ENCODE results near the gene TOGARAM1.
A peak's percentile ranks its signal among the peaks of the same experiment; 100 is the strongest.

TOGARAM1 gene

GRCh38 chr14:45084946-45085346 lies 123.0 kb downstream of the TOGARAM1 start:
- peak; percentile 8 for DNase-seq (ENCODE audit: low spot score)

GRCh38 chr14:45089813-45090212 lies 127.8 kb downstream of the TOGARAM1 start:
- no peak for DNase-seq (ENCODE audit: low spot score)

GRCh38 chr14:45091710-45092109 lies 129.7 kb downstream of the TOGARAM1 start:
- no peak for DNase-seq (ENCODE audit: low spot score)

- DNase-seq (ENCODE audit: low spot score): no peak
Measured at GRCh38 chr14:45094275-45094674, 132.3 kb downstream of the TOGARAM1 start.

- no peak for DNase-seq (ENCODE audit: low spot score)
Measured at GRCh38 chr14:45095143-45095542, 133.2 kb downstream of the TOGARAM1 start.

DNA sequence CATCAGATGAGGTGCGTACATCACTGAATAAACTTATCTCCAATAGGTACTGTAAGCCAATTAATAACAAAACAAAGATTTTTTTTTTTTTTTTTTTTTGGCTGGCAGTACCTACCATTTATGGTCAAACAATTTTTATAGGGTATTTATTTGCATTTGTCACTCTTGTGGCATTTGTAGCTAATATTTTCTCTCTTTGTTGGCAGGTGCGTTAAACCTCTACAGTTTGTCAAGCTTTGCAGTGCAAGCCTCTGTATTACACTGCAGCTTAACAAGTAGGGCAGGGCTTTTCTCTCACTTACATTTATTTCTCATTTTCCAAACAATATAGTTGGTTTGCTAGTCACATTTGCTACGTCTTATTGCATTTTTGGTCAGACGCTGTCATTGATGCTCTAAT lies 134.2 kb downstream of the TOGARAM1 start:
- DNase-seq (ENCODE audit: low spot score): no peak

DNA sequence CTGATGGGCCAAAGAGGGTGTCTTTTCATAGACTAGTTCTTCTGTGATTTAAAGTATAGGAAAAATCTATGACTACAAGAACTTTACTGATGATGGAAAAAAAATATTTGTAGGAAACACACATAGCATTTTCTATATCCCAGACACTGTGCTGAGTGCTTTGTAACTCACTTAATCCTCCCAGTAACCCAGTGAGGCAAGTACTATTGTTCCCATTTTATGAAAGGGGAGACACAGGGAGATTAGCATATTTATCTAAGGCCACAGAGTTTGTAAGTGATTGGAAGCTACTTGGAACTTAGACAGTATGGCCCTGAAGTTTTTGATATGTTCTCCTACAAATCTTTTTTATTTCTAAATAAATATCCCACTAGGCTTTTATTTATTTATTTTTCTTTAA lies 141.8 kb downstream of the TOGARAM1 start:
- no peak for DNase-seq (ENCODE audit: low spot score)

- no peak for DNase-seq (ENCODE audit: low spot score)
Measured at GRCh38 chr14:45104561-45104960, 142.6 kb downstream of the TOGARAM1 start.

DNA sequence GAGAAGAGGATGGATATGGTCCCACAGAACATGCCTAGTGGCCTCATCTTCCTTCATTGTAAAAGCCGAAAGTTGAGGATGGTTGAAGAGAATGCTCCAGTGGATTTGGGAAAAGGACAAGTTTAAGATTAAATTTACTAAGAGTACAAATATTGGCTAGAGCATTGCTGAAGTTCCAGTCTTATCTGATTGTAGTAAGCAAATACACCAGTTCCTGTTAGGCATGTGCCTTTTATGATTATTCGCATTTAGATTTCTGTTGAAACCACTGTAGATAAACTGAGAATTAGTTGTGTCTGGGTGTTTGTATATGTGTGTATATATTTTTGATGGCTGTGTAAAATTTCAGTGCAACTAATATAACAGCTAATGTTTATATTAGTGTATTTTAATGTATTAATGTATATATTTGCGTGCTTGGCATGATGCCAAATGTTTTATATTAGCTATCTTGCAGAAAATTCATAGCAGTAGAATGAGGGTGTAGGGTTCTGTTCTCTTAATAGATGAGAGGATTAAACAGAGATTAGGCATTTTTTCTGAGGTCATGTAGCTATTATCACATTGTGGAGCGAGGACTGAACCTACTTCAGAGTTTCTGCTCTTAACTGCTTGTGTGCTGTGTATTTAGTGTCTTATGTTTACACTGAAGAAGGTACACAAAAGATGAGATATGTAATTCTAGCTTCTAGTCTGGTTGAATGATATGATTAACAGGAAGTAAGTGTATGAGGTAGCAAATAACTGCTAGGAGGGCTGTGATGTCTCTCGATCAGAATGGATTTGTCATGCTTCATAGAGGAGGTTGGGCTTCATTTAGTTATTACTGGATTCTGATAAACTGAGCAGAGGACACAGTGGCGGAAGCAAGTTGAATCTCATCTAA lies 151.1 kb downstream of the TOGARAM1 start:
- DNase-seq (ENCODE audit: low spot score): no peak

DNA sequence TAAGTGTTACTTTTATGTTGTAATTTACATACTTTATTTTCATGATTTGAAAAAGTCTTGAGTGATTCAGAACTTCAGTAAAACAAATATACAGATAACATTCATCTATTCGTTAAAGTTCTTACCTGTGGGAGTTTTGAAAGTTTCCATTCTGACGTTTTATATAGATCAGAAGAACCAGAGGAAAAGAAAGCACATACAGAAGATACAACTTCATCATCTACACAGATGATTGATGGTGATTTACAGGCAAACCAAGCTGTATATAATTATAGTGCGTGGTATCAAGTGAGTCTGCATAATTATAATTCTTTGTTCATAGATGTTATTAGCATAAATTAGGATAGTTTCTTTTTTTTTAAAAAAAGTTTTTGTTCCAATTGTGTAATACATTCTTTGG lies 152.3 kb downstream of the TOGARAM1 start:
- DNase-seq (ENCODE audit: low spot score): no peak

DNA sequence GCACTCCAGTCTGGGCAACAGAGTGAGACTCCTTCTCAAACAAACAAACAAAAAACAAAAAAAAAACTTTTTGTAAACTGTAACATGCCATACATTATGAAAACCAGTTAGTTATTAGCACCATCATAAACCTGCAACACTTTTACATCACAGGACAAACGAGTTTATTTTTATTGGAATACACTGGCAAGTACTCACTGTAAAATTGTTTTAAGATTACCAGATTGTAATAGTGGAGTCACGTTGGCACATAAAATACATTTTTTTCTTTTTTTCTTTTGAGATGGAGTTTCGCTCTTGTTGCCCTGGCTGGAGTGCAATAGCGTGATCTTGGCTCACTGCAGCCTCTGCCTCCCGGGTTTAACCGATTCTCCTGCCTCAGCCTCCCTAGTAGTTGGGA lies 156.6 kb downstream of the TOGARAM1 start:
- DNase-seq (ENCODE audit: low spot score): no peak

DNA sequence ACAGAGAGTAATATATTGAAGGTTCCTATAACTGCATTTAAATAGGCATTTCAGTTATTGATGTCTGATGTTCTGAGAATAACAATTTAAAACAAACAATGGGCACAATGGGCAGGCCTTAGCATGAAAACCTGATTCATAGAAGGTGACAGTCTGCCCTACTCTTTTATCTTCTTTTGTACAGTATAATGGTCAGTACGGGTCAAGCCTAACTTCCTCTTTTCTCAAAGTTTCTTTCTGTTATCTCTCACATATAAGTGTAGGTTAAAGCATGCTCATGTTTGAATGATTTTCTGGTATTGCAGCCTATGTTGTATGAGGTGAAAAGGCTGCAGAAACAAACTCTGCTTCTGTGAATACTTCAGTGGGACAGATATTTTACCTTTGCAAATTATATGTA lies 158.1 kb downstream of the TOGARAM1 start:
- no peak for DNase-seq (ENCODE audit: low spot score)

DNA sequence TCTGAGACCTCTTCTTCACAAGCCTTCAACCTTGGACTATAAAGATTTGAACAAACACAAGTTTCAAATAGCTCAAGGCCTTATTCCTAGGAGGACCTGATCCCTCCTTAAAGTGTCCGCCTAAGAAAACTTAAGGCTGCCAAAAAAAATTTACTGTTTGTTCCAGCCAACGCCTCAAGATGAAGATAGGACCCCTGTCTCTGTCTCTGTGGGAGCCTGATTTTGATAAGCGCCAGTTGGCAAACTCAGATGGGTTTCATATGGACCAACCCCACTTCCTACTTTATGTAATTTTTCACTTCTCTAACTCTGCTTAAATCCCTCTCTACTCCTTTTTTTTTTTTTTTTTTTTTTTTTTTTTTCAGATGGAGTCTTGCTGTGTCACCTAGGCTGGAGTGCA lies 161.3 kb downstream of the TOGARAM1 start:
- DNase-seq (ENCODE audit: low spot score): no peak
